ENCODE data around the gene DPYD. TPM values are rescaled to one million over a fixed set of nuclear protein-coding genes. Genes with fewer than 3 reads are reported as not detected.
A peak's percentile ranks its signal among the peaks of the same experiment; 100 is the strongest.

Gene DPYD
- total and polyA plus RNA-seq, 4 donors = 17.7 to 99.3 (median 74.4) TPM

DNA sequence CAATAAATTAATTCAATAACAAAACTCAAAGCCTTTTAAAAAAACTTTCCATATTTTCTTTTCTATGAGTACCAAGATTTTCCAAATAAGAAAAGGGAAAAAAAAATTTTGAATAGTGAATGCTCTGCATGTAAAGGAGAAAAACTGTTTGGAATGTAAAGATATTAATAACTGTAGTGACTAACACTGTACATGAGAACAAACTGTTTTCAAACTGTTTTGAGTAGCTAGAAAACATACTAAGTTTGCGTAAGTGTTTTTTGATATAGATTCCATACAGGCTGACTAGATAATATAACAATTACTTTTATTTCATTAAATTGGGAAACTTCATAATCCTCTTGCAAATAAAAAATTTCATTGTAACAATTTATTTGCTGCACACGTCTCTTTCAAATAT, 150.5 kb downstream of the DPYD start:
- ATAC-seq (ENCODE audit: insufficient read depth, low FRiP score) = no peak
- Histone ChIP-seq H3K4me3 (no peak overlapping the region), H3K27me3 (ENCODE audit: control insufficient read depth in 3 of 3, insufficient read depth in 3 of 3, low read length in 2 of 3) (no peaks in the 10 kb centered on the region), H3K27ac (ENCODE audit: low read depth in 1 of 2, low read length in 1 of 2) (no peak overlapping the region), H3K4me1 (ENCODE audit: control insufficient read depth in 5 of 5, insufficient read depth in 5 of 5, low read length in 5 of 5) (peaks cover 0 to 8% (median 4%) of the 10 kb centered on the region in 5 donors), H3K9ac (ENCODE audit: insufficient read depth in 1 of 2, low read length in 2 of 2) (no peak overlapping the region), H3K36me3 (ENCODE audit: control insufficient read depth in 4 of 4, insufficient read depth in 4 of 4, low read length in 4 of 4) (peaks cover 0 to 5% (median 1%) of the 10 kb centered on the region in 4 donors), H3K9me3 (ENCODE audit: control insufficient read depth in 4 of 4, insufficient read depth in 3 of 4, low read length in 3 of 4) (peaks cover 0 to 10% (median 4%) of the 10 kb centered on the region in 4 donors)
- 95 to 98% methylated on average over 2 of the region's 2 CpGs for WGBS, 2 donors
- no peak for DNase-seq
- TF ChIP-seq, protein P1, sequence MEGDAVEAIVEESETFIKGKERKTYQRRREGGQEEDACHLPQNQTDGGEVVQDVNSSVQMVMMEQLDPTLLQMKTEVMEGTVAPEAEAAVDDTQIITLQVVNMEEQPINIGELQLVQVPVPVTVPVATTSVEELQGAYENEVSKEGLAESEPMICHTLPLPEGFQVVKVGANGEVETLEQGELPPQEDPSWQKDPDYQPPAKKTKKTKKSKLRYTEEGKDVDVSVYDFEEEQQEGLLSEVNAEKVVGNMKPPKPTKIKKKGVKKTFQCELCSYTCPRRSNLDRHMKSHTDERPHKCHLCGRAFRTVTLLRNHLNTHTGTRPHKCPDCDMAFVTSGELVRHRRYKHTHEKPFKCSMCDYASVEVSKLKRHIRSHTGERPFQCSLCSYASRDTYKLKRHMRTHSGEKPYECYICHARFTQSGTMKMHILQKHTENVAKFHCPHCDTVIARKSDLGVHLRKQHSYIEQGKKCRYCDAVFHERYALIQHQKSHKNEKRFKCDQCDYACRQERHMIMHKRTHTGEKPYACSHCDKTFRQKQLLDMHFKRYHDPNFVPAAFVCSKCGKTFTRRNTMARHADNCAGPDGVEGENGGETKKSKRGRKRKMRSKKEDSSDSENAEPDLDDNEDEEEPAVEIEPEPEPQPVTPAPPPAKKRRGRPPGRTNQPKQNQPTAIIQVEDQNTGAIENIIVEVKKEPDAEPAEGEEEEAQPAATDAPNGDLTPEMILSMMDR (IDR thresholded peaks at IDR 0.05; ENCODE audit: control extremely low read depth, extremely low read depth) = no peak

DNA sequence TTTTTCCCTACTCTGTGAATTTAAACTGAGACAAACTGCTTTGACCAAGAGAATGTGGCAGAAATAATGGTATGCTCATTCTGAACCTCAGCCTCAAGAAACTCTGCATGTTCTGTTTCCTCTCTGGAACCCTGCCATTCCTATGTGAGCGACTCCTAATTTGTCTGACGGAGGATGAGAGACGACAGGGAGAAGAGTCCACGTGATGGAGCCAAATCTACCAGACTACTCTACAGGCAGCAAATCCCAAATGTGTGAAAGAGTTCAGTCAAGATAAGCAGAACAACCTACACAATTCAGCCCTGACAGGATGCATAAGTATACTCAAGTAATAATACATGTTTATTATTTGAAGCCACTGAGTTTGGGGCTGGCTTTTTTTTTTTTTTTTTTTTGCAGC, 153.5 kb downstream of the DPYD start:
- WGBS, 2 donors = 79 to 81% methylated on average over 4 of the region's 4 CpGs
- H3K9me3 ChIP-seq (ENCODE audit: control insufficient read depth in 4 of 4, insufficient read depth in 3 of 4, low read length in 3 of 4) = no peaks in the 10 kb centered on the region
- H3K36me3 ChIP-seq (ENCODE audit: control insufficient read depth in 4 of 4, insufficient read depth in 4 of 4, low read length in 4 of 4) = no peaks in the 10 kb centered on the region
- TF ChIP-seq, protein P1 (IDR thresholded peaks at IDR 0.05; ENCODE audit: control extremely low read depth, extremely low read depth) = no peak
- H3K4me3 ChIP-seq = no peak overlapping the region
- H3K27me3 ChIP-seq (ENCODE audit: control insufficient read depth in 3 of 3, insufficient read depth in 3 of 3, low read length in 2 of 3) = no peaks in the 10 kb centered on the region
- peaks cover 0 to 8% (median 4%) of the 10 kb centered on the region in 5 donors for H3K4me1 ChIP-seq (ENCODE audit: control insufficient read depth in 5 of 5, insufficient read depth in 5 of 5, low read length in 5 of 5)
- H3K9ac ChIP-seq (ENCODE audit: insufficient read depth in 1 of 2, low read length in 2 of 2) = no peak overlapping the region
- no peak for ATAC-seq (ENCODE audit: insufficient read depth, low FRiP score)
- peak in 2 of 3 donors; percentile 36 to 62 for DNase-seq
- H3K27ac ChIP-seq (ENCODE audit: low read depth in 1 of 2, low read length in 1 of 2) = no peak overlapping the region

DNA sequence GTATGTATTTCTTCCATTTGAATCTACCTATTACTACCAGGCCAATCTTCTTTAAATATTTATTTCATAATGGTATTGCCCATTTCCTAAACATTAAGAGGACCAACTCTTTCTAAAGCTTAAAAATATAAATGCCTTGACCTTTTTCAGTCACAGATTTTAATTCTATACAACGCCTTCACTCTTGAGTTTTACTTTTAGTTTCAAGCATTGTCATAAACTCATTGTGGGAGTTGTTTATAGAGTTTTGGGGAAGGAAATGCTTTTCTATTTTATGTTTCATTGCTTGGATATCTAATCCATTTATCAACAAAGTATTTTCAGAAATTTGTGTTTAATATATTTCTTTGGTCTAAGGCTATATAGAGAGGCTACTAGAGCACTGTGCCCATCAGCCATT, 155.8 kb downstream of the DPYD start:
- Histone ChIP-seq H3K9ac (ENCODE audit: insufficient read depth in 1 of 2, low read length in 2 of 2) (no peak overlapping the region), H3K27me3 (ENCODE audit: control insufficient read depth in 3 of 3, insufficient read depth in 3 of 3, low read length in 2 of 3) (no peaks in the 10 kb centered on the region), H3K27ac (ENCODE audit: low read depth in 1 of 2, low read length in 1 of 2) (no peak overlapping the region), H3K9me3 (ENCODE audit: control insufficient read depth in 4 of 4, insufficient read depth in 3 of 4, low read length in 3 of 4) (peaks cover 0 to 7% (median 2%) of the 10 kb centered on the region in 4 donors), H3K4me1 (ENCODE audit: control insufficient read depth in 5 of 5, insufficient read depth in 5 of 5, low read length in 5 of 5) (peaks cover 0 to 8% (median 4%) of the 10 kb centered on the region in 5 donors), H3K36me3 (ENCODE audit: control insufficient read depth in 4 of 4, insufficient read depth in 4 of 4, low read length in 4 of 4) (no peaks in the 10 kb centered on the region), H3K4me3 (no peak overlapping the region)
- TF ChIP-seq, protein P1 (IDR thresholded peaks at IDR 0.05; ENCODE audit: control extremely low read depth, extremely low read depth) = no peak
- DNase-seq = no peak
- no peak for ATAC-seq (ENCODE audit: insufficient read depth, low FRiP score)
- 85 to 86% methylated on average over 1 of the region's 1 CpG for WGBS, 2 donors

DNA sequence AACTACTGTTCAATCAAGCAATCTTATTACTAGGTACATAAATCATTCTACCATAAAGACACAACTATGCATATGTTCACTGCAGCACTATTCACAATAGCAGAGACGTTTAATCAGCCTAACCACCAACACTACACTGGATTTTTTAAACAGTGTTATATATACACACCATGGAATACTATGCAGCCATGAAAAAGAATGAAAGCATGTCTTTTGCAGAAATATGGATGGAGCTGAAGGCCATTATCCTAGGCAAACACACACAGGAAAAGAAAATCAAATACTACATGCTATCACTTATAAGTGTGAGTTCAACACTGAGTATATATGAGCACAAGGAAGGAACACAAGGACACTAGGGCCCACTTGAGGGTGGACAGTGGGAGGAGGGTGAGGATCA, 159.2 kb downstream of the DPYD start:
- H3K27me3 ChIP-seq (ENCODE audit: control insufficient read depth in 3 of 3, insufficient read depth in 3 of 3, low read length in 2 of 3) = no peaks in the 10 kb centered on the region
- TF ChIP-seq, protein P1 (IDR thresholded peaks at IDR 0.05; ENCODE audit: control extremely low read depth, extremely low read depth) = no peak
- peaks cover 0 to 7% (median 2%) of the 10 kb centered on the region in 4 donors for H3K9me3 ChIP-seq (ENCODE audit: control insufficient read depth in 4 of 4, insufficient read depth in 3 of 4, low read length in 3 of 4)
- ATAC-seq (ENCODE audit: insufficient read depth, low FRiP score) (no peak), DNase-seq (no peak)
- H3K36me3 ChIP-seq (ENCODE audit: control insufficient read depth in 4 of 4, insufficient read depth in 4 of 4, low read length in 4 of 4) = no peaks in the 10 kb centered on the region
- WGBS, 2 donors = 94 to 96% methylated on average over 1 of the region's 1 CpG
- H3K4me3 ChIP-seq = no peak overlapping the region
- H3K9ac ChIP-seq (ENCODE audit: insufficient read depth in 1 of 2, low read length in 2 of 2) = no peak overlapping the region
- H3K27ac ChIP-seq (ENCODE audit: low read depth in 1 of 2, low read length in 1 of 2) = no peak overlapping the region
- H3K4me1 ChIP-seq (ENCODE audit: control insufficient read depth in 5 of 5, insufficient read depth in 5 of 5, low read length in 5 of 5) = peaks cover 0 to 23% (median 9%) of the 10 kb centered on the region in 5 donors

All from lung (tissue), 12 donors.